H9 (cell line): ENCODE data around the gene PDE3B. TPM values are rescaled to one million over a fixed set of nuclear protein-coding genes. Genes with fewer than 3 reads are reported as not detected.

ENCODE experiments used
- DNase-seq: peaks from one replicate; pipeline ENCODE4 v3.0.0-alpha.2; 2017
- H2AFZ ChIP-seq: one replicate; pipeline ENCODE4 v1.6.1; 2013; ENCODE audit warnings: mild to moderate bottlenecking, low read length, control low read depth, moderate library complexity
- H2AK5ac ChIP-seq: 2 replicates; pipeline ENCODE4 v1.6.1; 2013; ENCODE audit warnings: low read length, control low read depth, mixed read lengths; ENCODE audit not compliant: insufficient read length
- H2BK120ac ChIP-seq: one replicate; pipeline ENCODE4 v1.6.1; 2013; ENCODE audit warnings: low read depth, mild to moderate bottlenecking, low read length, control low read depth, inconsistent platforms; ENCODE audit not compliant: poor library complexity, severe bottlenecking
- H2BK12ac ChIP-seq: 2 replicates; pipeline ENCODE4 v1.6.1; 2013; ENCODE audit warnings: low read length, control low read depth, mixed read lengths, low read depth; ENCODE audit not compliant: insufficient read length
- H2BK15ac ChIP-seq: 2 replicates; pipeline ENCODE4 v1.6.1; 2013; ENCODE audit warnings: low read depth, low read length, control low read depth
- H2BK20ac ChIP-seq: one replicate; pipeline ENCODE4 v1.6.1; 2013; ENCODE audit warnings: low read depth, mild to moderate bottlenecking, low read length, control low read depth, inconsistent platforms; ENCODE audit not compliant: poor library complexity, severe bottlenecking
- H2BK5ac ChIP-seq: 2 replicates; pipeline ENCODE4 v1.6.1; 2013; ENCODE audit warnings: low read length, control low read depth, mixed read lengths; ENCODE audit not compliant: insufficient read length
- H3K14ac ChIP-seq: 2 replicates; pipeline ENCODE4 v1.6.1; 2013; ENCODE audit warnings: low read length, control low read depth; ENCODE audit not compliant: insufficient read depth
- H3K18ac ChIP-seq: 2 replicates; pipeline ENCODE4 v1.6.1; 2013; ENCODE audit warnings: low read depth, mild to moderate bottlenecking, mixed read lengths, low read length, control low read depth; ENCODE audit not compliant: insufficient read length
- H3K23ac ChIP-seq: 2 replicates; pipeline ENCODE4 v1.6.1; 2013; ENCODE audit warnings: low read length, control low read depth, mixed read lengths, low read depth; ENCODE audit not compliant: insufficient read length
- H3K23me2 ChIP-seq: 2 replicates; pipeline ENCODE4 v1.6.1; 2013; ENCODE audit warnings: low read depth, mild to moderate bottlenecking, mixed read lengths, low read length, control low read depth; ENCODE audit not compliant: insufficient read length, poor library complexity, severe bottlenecking
- H3K27ac ChIP-seq: 2 replicates; pipeline ENCODE4 v1.5.1; 2013; ENCODE audit warnings: low read length, control low read depth, mixed read lengths, low read depth; ENCODE audit not compliant: insufficient read length
- H3K27me3 ChIP-seq: 2 replicates; pipeline ENCODE4 v1.6.1; 2013; ENCODE audit warnings: low read length, control low read depth, inconsistent platforms; ENCODE audit not compliant: insufficient read depth
- H3K4ac ChIP-seq: 2 replicates; pipeline ENCODE4 v1.6.1; 2013; ENCODE audit warnings: low read depth, mild to moderate bottlenecking, control low read depth, inconsistent platforms, low read length, moderate library complexity
- H3K4me1 ChIP-seq: 2 replicates; pipeline ENCODE4 v1.6.1; 2013; ENCODE audit warnings: low read length, control low read depth, inconsistent platforms; ENCODE audit not compliant: insufficient read depth
- H3K4me2 ChIP-seq: 2 replicates; pipeline ENCODE4 v1.6.1; 2013; ENCODE audit warnings: low read length, control low read depth, mixed read lengths; ENCODE audit not compliant: insufficient read length, insufficient read depth
- H3K56ac ChIP-seq: 2 replicates; pipeline ENCODE4 v1.6.1; 2013; ENCODE audit warnings: low read depth, mild to moderate bottlenecking, mixed read lengths, low read length, control low read depth; ENCODE audit not compliant: insufficient read length
- H3K79me1 ChIP-seq: 2 replicates; pipeline ENCODE4 v1.6.1; 2013; ENCODE audit warnings: low read depth, mild to moderate bottlenecking, moderate library complexity, low read length, control low read depth, inconsistent platforms; ENCODE audit not compliant: insufficient read depth, poor library complexity, severe bottlenecking
- H3K79me2 ChIP-seq: 2 replicates; pipeline ENCODE4 v1.6.1; 2013; ENCODE audit warnings: low read length, control low read depth, inconsistent platforms; ENCODE audit not compliant: insufficient read depth
- H3K9ac ChIP-seq: 2 replicates; pipeline ENCODE4 v1.6.1; 2013; ENCODE audit warnings: low read length, control low read depth, mixed read lengths; ENCODE audit not compliant: insufficient read length; ENCODE audit errors: extremely low read depth
- H3K9me3 ChIP-seq: one replicate; pipeline ENCODE4 v1.6.1; 2013; ENCODE audit warnings: low read depth, low read length, inconsistent platforms; ENCODE audit not compliant: control insufficient read depth
- H3T11ph ChIP-seq: one replicate; pipeline ENCODE4 v1.6.1; 2013; ENCODE audit warnings: mild to moderate bottlenecking, low read length, control low read depth, inconsistent platforms
- H4K20me1 ChIP-seq: one replicate; pipeline ENCODE4 v1.6.1; 2013; ENCODE audit not compliant: control insufficient read depth, insufficient read length, insufficient read depth
- H4K5ac ChIP-seq: 2 replicates; pipeline ENCODE4 v1.6.1; 2013; ENCODE audit warnings: low read depth, mild to moderate bottlenecking, mixed read lengths, low read length, control low read depth; ENCODE audit not compliant: insufficient read length
- H4K8ac ChIP-seq: replicated peaks from 2 replicates; pipeline ENCODE4 v1.6.1; 2013; ENCODE audit warnings: low read length, control low read depth, mixed read lengths, low read depth; ENCODE audit not compliant: insufficient read length
- H4K91ac ChIP-seq: 2 replicates; pipeline ENCODE4 v1.6.1; 2013; ENCODE audit warnings: low read depth, mild to moderate bottlenecking, moderate library complexity, mixed read lengths, low read length, control low read depth; ENCODE audit not compliant: insufficient read length
- H3K27ac Mint-ChIP-seq, 3 experiments: 2 replicates in 2 of 3; 3 replicates in 1 of 3; pipeline ENCODE4 v1.8.0; 2020 to 2021; ENCODE audit warnings: mixed read lengths in 3 of 3, mild to moderate bottlenecking in 1 of 3, moderate library complexity in 1 of 3
- H3K27me3 Mint-ChIP-seq: 2 replicates; pipeline ENCODE4 v1.8.0; 2021; ENCODE audit warnings: low read depth, mild to moderate bottlenecking, moderate library complexity, mixed read lengths
- H3K36me3 Mint-ChIP-seq, 3 experiments: 2 replicates in 2 of 3; 3 replicates in 1 of 3; pipeline ENCODE4 v1.8.0; 2020 to 2021; ENCODE audit warnings: low read depth in 3 of 3, mixed read lengths in 3 of 3; ENCODE audit not compliant: insufficient read depth in 1 of 3
- H3K4me1 Mint-ChIP-seq, 2 experiments: 2 replicates each; pipeline ENCODE4 v1.8.0; 2020; ENCODE audit warnings: mixed read lengths in 2 of 2
- H3K4me3 Mint-ChIP-seq, 2 experiments: 2 replicates in 1 of 2; 3 replicates in 1 of 2; pipeline ENCODE4 v1.8.0; 2020 to 2021; ENCODE audit warnings: mild to moderate bottlenecking in 2 of 2, mixed read lengths in 2 of 2, moderate library complexity in 1 of 2
- H3K9me3 Mint-ChIP-seq, 2 experiments: 2 replicates in 1 of 2; 3 replicates in 1 of 2; pipeline ENCODE4 v1.8.0; 2020; ENCODE audit warnings: mild to moderate bottlenecking in 2 of 2, mixed read lengths in 2 of 2, moderate library complexity in 1 of 2
- CTCF ChIP-seq: fragments of 200-600 bp; sonication (generic); conservative IDR thresholded peaks from 3 replicates; pipeline ENCODE4 v1.8.0; 2021; ENCODE audit warnings: antibody characterized with exemption, mild to moderate bottlenecking
- total RNA-seq: library from RNA; stranded (reverse); gene quantifications from 2 replicates; pipeline ENCODE4 v1.2.1, GENCODE V29; 2021

Gene PDE3B
- total RNA-seq, 1 experiment from 2014 or later, result 6.6 TPM

DNA sequence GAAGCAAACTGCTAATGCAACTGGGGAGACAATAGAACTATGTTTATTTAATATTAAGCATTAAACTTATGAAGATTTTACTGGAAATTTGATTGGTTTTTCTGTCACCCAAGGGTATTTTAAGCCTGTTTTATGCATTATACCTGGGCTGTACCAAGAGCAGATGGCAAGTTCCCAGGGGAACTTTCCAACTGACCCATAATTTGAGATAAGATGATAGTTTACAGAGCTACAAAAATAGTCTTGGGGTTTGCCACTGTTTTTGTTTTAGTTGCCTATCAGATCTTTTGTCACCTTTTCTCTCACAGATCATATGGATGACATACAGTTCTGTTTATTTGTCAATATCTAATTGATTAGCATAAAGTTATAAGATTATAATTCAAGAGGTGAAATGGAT, 43.9 kb downstream of the PDE3B start:
- H2AFZ ChIP-seq, result no peak overlapping the region
- H3K23me2 ChIP-seq, result no peaks in the 10 kb centered on the region
- no peak overlapping the region for H4K91ac ChIP-seq
- no peak overlapping the region for H3K4me2 ChIP-seq
- no peak overlapping the region for H3T11ph ChIP-seq
- H4K20me1 ChIP-seq, result no peaks in the 10 kb centered on the region
- no peak for DNase-seq
- no peak overlapping the region for H3K27ac Mint-ChIP-seq
- no peak overlapping the region for H3K14ac ChIP-seq
- H3K9ac ChIP-seq, result no peak overlapping the region
- H3K23ac ChIP-seq, result no peak overlapping the region
- peaks cover 0 to 5% of the 10 kb centered on the region in 2 experiments; a peak in 3 of 5 replicates for H3K9me3 Mint-ChIP-seq
- no peak for TF ChIP-seq CTCF
- no peak overlapping the region for H2BK120ac ChIP-seq
- H3K4me1 Mint-ChIP-seq, result peaks cover 0 to 4% of the 10 kb centered on the region in 2 experiments; a peak in 1 of 4 replicates
- H3K36me3 Mint-ChIP-seq, result peaks cover 0 to 7% (median 0%) of the 10 kb centered on the region in 3 experiments; a peak in 2 of 7 replicates
- no peak overlapping the region for H3K4ac ChIP-seq
- no peak overlapping the region for H3K4me3 Mint-ChIP-seq
- no peak overlapping the region for H2BK12ac ChIP-seq
- no peak overlapping the region for H3K56ac ChIP-seq
- no peaks in the 10 kb centered on the region for H3K4me1 ChIP-seq
- H3K27me3 ChIP-seq, result no peaks in the 10 kb centered on the region
- no peaks in the 10 kb centered on the region for H3K79me2 ChIP-seq
- no peak overlapping the region for H4K8ac ChIP-seq
- H3K79me1 ChIP-seq, result no peaks in the 10 kb centered on the region
- no peak overlapping the region for H2BK5ac ChIP-seq
- no peak overlapping the region for H3K18ac ChIP-seq
- no peak overlapping the region for H2BK15ac ChIP-seq
- H2BK20ac ChIP-seq, result no peak overlapping the region
- no peaks in the 10 kb centered on the region for H3K9me3 ChIP-seq
- H2AK5ac ChIP-seq, result no peak overlapping the region
- no peaks in the 10 kb centered on the region for H3K27me3 Mint-ChIP-seq
- no peak overlapping the region for H3K27ac ChIP-seq
- no peak overlapping the region for H4K5ac ChIP-seq
